GM12878 (cell line): ENCODE data around the gene LDLRAD4. TPM values are rescaled to one million over a fixed set of nuclear protein-coding genes. Genes with fewer than 3 reads are reported as not detected.

Experiments used
- ATAC-seq: fragments of 200-7000 bp; cut with Tn5 transposase; 3 replicates; pipeline ENCODE4 v1.9.1; 2020; ENCODE audit warnings: mild to moderate bottlenecking, moderate library complexity
- BruUV-seq: library from RNA; stranded (reverse); fragments of 400-500 nt; replicated peaks from 2 replicates; lab custom pipeline; 2021; lab: Mats Ljungman, UMichigan
- CTCF ChIA-PET: fragments of 300-600 bp; sonication (Branson Sonifier 250); formaldehyde crosslinking; extraction: SDS; loops from one replicate; lab custom pipeline; 2021; ENCODE audit warnings: inconsistent platforms; lab: Yijun Ruan, JAX
- POLR2A ChIA-PET: fragments of 350-600 bp; formaldehyde crosslinking; extraction: SDS; loops from one replicate; lab custom pipeline; 2021; ENCODE audit warnings: inconsistent platforms; lab: Charles Lee
- RAD21 ChIA-PET: fragments of 300-600 bp; sonication (Branson Sonifier 250); formaldehyde crosslinking; loops from one replicate; lab custom pipeline; 2023; ENCODE audit warnings: antibody characterized with exemption; ENCODE audit not compliant: unreplicated experiment; lab: Charles Lee
- SMC1A ChIA-PET: fragments of 300-600 bp; sonication (Branson Sonifier 250); formaldehyde crosslinking; loops from one replicate; lab custom pipeline; 2023; ENCODE audit not compliant: unreplicated experiment, uncharacterized antibody; lab: Charles Lee
- DNase-seq: peaks from one replicate; pipeline ENCODE4 v3.0.0-alpha.2; 2011; ENCODE audit warnings: low read depth, low spot score
- FAIRE-seq: peaks from 3 replicates; lab custom pipeline; 2011; peaks lifted over from hg19 to GRCh38; lab: Jason Lieb, UNC
- H2AFZ ChIP-seq: 2 replicates; pipeline ENCODE4 v1.6.0; 2011; ENCODE audit warnings: low read depth, low read length, control low read depth; ENCODE audit not compliant: control insufficient read depth
- H3K27ac ChIP-seq: 2 replicates; pipeline ENCODE4 v1.5.1; 2011; ENCODE audit warnings: control low read depth; ENCODE audit not compliant: control insufficient read depth, insufficient read depth
- H3K27me3 ChIP-seq, 2 experiments: replicated peaks in 1 of 2; 2 replicates each; pipeline versions ENCODE4 v1.6.0 to v1.6.1; 2011; ENCODE audit warnings: low read length in 1 of 2; ENCODE audit not compliant: control insufficient read depth in 2 of 2, insufficient read depth in 2 of 2
- H3K36me3 ChIP-seq, 2 experiments: 2 replicates each; pipeline ENCODE4 v1.5.1; 2011; ENCODE audit warnings: low read length in 1 of 2; ENCODE audit not compliant: control insufficient read depth in 2 of 2, insufficient read depth in 2 of 2
- H3K4me1 ChIP-seq: 2 replicates; pipeline ENCODE4 v1.6.1; 2011; ENCODE audit warnings: mild to moderate bottlenecking, low read length, moderate library complexity, mixed read lengths; ENCODE audit not compliant: control insufficient read depth, insufficient read depth
- H3K4me2 ChIP-seq: 2 replicates; pipeline ENCODE4 v1.6.0; 2011; ENCODE audit warnings: control low read depth; ENCODE audit not compliant: control insufficient read depth, insufficient read depth
- H3K4me3 ChIP-seq: fragments of 200-600 bp; sonication (generic); 2 replicates; pipeline ENCODE4 v1.5.1; 2016
- H3K79me2 ChIP-seq: 2 replicates; pipeline ENCODE4 v1.6.0; 2011; ENCODE audit warnings: low read length; ENCODE audit not compliant: control insufficient read depth, insufficient read depth
- H3K9ac ChIP-seq: 2 replicates; pipeline ENCODE4 v1.8.0; 2011; ENCODE audit warnings: low read length, control low read depth, mixed read lengths; ENCODE audit not compliant: control insufficient read depth, insufficient read depth
- H3K9me3 ChIP-seq: replicated peaks from 3 replicates; pipeline ENCODE4 v1.5.1; 2011; ENCODE audit warnings: mild to moderate bottlenecking, low read length; ENCODE audit not compliant: control insufficient read depth, insufficient read depth
- H4K20me1 ChIP-seq: 2 replicates; pipeline ENCODE4 v1.6.0; 2011; ENCODE audit not compliant: control insufficient read depth, insufficient read depth
- FOXK2 ChIP-seq: fragments of 450-650 bp; IDR thresholded peaks from 2 replicates; pipeline ENCODE4 v1.6.1; 2017; ENCODE audit warnings: mild to moderate bottlenecking, moderate library complexity
- IKZF1 ChIP-seq: fragments of 450-650 bp; conservative IDR thresholded peaks from 2 replicates; pipeline ENCODE4 v1.6.1; 2017; ENCODE audit warnings: antibody characterized with exemption, mild to moderate bottlenecking
- NFYA ChIP-seq: IDR thresholded peaks from 2 replicates; pipeline ENCODE4 v1.6.1; 2011; ENCODE audit warnings: low read depth, mild to moderate bottlenecking, low read length, improper control_type of control experiment, borderline replicate concordance
- RELA ChIP-seq: fragments of 450-650 bp; IDR thresholded peaks from 2 replicates; pipeline ENCODE4 v1.8.0; 2014; ENCODE audit warnings: borderline replicate concordance; ENCODE audit not compliant: partially characterized antibody
- SMAD5 ChIP-seq: IDR thresholded peaks from 2 replicates; pipeline ENCODE4 v1.6.1; 2016; ENCODE audit warnings: antibody characterized with exemption, low read depth
- SP1 ChIP-seq: IDR thresholded peaks from one replicate; pipeline ENCODE4 v1.6.1; 2011; ENCODE audit warnings: low read depth, low read length
- STAT1 ChIP-seq: fragments of 450-650 bp; conservative IDR thresholded peaks from 2 replicates; pipeline ENCODE4 v1.6.1; 2014; ENCODE audit warnings: antibody characterized with exemption, mild to moderate bottlenecking
- TAF1 ChIP-seq: IDR thresholded peaks from 2 replicates; pipeline ENCODE4 v1.6.1; 2011; ENCODE audit warnings: mild to moderate bottlenecking, low read depth, low read length, borderline replicate concordance
- TBL1XR1 ChIP-seq: IDR thresholded peaks from 2 replicates; pipeline ENCODE4 v1.6.1; 2012; ENCODE audit warnings: low read depth, low read length, improper control_type of control experiment
- ZBED1 ChIP-seq: IDR thresholded peaks from 2 replicates; pipeline ENCODE4 v1.6.1; 2016; ENCODE audit warnings: borderline replicate concordance
- ZNF217 ChIP-seq: fragments of 450-650 bp; IDR thresholded peaks from 2 replicates; pipeline ENCODE4 v1.6.1; 2017; ENCODE audit warnings: antibody characterized with exemption, mild to moderate bottlenecking
- ZZZ3 ChIP-seq: IDR thresholded peaks from 2 replicates; pipeline ENCODE4 v1.6.1; 2011; ENCODE audit warnings: low read depth; ENCODE audit not compliant: control insufficient read depth, insufficient read length
- WGBS: methylation state at CpG from one replicate; pipeline ENCODE4 v1.1.6; 2016; ENCODE audit warnings: low lambda C conversion rate; ENCODE audit not compliant: insufficient replicate concordance, insufficient coverage; ENCODE audit errors: missing lambda C conversion rate; 5-methylcytosine and 5-hydroxymethylcytosine counted together
- in situ Hi-C: fragments of 300-500 bp; cut with MboI; formaldehyde crosslinking; loops from 9 replicates; pipeline ENCODE4 v1.14.3; 2018; ENCODE audit warnings: mixed read lengths
- intact Hi-C: fragments of 100-400 bp; cut with micrococcal nuclease; formaldehyde crosslinking; loops from one replicate; pipeline ENCODE4 v1.14.2; 2022; ENCODE audit not compliant: unreplicated experiment
- polyA plus RNA-seq, 11 experiments: library from polyadenylated mRNA; depleted of rRNA in 4 of 11; unstranded in 6 of 11; stranded (reverse) in 5 of 11; fragments of >200 nt; fragmentation: Nextera tagmentation in 4 of 11; fragmentation: Illumina TruSeq in 1 of 11; extraction: Ambion mirVana in 4 of 11; extraction: Trizol in 1 of 11; gene quantifications; 1 replicate in 1 of 11; 2 replicates in 10 of 11; pipeline versions ENCODE4 v1.2.1 to v1.2.3, GENCODE V29; 2011 to 2016; ENCODE audit warnings: inconsistent platforms in 2 of 11, missing spikeins in 2 of 11, low read depth in 1 of 11
- total RNA-seq, 4 experiments: library from RNA; depleted of rRNA in 3 of 4; stranded (reverse); fragments of >200 nt in 3 of 4; fragmentation: Illumina TruSeq in 1 of 4; extraction: Trizol in 1 of 4; gene quantifications; 2 replicates each; pipeline versions ENCODE4 v1.2.1 to v1.2.3, GENCODE V29; 2013 to 2021
- TF ChIP-seq, protein P1 (sequence below): IDR thresholded peaks from 2 replicates; pipeline ENCODE4 v1.6.1; 2011; ENCODE audit warnings: borderline replicate concordance, low read depth, mild to moderate bottlenecking, moderate library complexity, low read length; ENCODE audit not compliant: insufficient read depth, poor library complexity, severe bottlenecking
- TF ChIP-seq, protein P2 (sequence below): IDR thresholded peaks from 2 replicates; pipeline ENCODE4 v1.6.1; 2012; ENCODE audit warnings: mild to moderate bottlenecking, low read depth, low read length
- TF ChIP-seq, protein P3 (sequence below): fragments of 150-350 bp; IDR thresholded peaks from 2 replicates; pipeline ENCODE4 v1.6.1; 2016; ENCODE audit warnings: low read depth, low read length
- TF ChIP-seq, protein P4 (sequence below): fragments of 450-650 bp; conservative IDR thresholded peaks from 2 replicates; pipeline ENCODE4 v1.6.1; 2017; ENCODE audit warnings: mild to moderate bottlenecking, moderate library complexity

The LDLRAD4 gene
- total and polyA plus RNA-seq, 10 of the 15 experiments (the other 5 are each of a cell fraction or from before 2014, with no cell fraction given): 2.7 to 16.8 (median 11.2) TPM

DNA sequence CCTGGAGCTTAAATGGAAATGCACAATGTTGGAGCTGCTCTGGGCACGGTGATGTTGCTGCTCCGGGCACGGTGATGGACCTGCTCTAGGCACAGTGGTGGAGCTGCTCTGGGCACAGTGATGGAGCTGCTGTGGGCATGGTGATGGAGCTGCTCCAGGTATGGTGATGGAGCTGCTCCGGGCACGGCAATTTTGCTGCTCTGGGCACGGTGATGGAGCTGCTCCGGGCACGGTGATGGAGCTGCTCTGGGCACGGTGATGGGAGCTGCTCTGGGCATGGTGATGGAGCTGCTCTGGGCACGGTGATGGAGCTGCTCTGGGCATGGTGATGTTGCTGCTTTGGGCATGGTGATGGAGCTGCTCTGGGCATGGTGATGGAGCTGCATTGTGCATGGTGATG, 79.7 kb downstream of the LDLRAD4 start:
- Histone ChIP-seq H3K27me3 (no peaks in the 10 kb centered on the region; a peak in 1 of 4 replicates), H3K4me1 (no peaks in the 10 kb centered on the region), H3K27ac (no peak overlapping the region), H3K79me2 (no peaks in the 10 kb centered on the region), H3K4me3 (no peak overlapping the region), H3K9ac (no peak overlapping the region), H3K4me2 (no peak overlapping the region), H4K20me1 (no peaks in the 10 kb centered on the region), H3K9me3 (no peaks in the 10 kb centered on the region), H3K36me3 (no peaks in the 10 kb centered on the region), H2AFZ (no peak overlapping the region)
- ChIA-PET CTCF (no interaction called here), POLR2A (no interaction called here), RAD21 (no interaction called here), SMC1A (no interaction called here)
- ATAC-seq (no peak), FAIRE-seq (no peak), DNase-seq (no peak)
- intact Hi-C loops: loop anchor here (10.0 kb wide), 1 partner anchor 63 kb away; no protein-coding TSS in a partner anchor
- in situ Hi-C loops: no loop called here
- no TSS peak for BruUV-seq
- 48% methylated on average over 10 of the region's 10 CpGs for WGBS
- TF ChIP-seq ZNF217: no peak
- TF ChIP-seq, protein P1, sequence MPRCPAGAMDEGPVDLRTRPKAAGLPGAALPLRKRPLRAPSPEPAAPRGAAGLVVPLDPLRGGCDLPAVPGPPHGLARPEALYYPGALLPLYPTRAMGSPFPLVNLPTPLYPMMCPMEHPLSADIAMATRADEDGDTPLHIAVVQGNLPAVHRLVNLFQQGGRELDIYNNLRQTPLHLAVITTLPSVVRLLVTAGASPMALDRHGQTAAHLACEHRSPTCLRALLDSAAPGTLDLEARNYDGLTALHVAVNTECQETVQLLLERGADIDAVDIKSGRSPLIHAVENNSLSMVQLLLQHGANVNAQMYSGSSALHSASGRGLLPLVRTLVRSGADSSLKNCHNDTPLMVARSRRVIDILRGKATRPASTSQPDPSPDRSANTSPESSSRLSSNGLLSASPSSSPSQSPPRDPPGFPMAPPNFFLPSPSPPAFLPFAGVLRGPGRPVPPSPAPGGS: no peak
- no peak for TF ChIP-seq TBL1XR1
- TF ChIP-seq SP1: no peak
- TF ChIP-seq, protein P2, sequence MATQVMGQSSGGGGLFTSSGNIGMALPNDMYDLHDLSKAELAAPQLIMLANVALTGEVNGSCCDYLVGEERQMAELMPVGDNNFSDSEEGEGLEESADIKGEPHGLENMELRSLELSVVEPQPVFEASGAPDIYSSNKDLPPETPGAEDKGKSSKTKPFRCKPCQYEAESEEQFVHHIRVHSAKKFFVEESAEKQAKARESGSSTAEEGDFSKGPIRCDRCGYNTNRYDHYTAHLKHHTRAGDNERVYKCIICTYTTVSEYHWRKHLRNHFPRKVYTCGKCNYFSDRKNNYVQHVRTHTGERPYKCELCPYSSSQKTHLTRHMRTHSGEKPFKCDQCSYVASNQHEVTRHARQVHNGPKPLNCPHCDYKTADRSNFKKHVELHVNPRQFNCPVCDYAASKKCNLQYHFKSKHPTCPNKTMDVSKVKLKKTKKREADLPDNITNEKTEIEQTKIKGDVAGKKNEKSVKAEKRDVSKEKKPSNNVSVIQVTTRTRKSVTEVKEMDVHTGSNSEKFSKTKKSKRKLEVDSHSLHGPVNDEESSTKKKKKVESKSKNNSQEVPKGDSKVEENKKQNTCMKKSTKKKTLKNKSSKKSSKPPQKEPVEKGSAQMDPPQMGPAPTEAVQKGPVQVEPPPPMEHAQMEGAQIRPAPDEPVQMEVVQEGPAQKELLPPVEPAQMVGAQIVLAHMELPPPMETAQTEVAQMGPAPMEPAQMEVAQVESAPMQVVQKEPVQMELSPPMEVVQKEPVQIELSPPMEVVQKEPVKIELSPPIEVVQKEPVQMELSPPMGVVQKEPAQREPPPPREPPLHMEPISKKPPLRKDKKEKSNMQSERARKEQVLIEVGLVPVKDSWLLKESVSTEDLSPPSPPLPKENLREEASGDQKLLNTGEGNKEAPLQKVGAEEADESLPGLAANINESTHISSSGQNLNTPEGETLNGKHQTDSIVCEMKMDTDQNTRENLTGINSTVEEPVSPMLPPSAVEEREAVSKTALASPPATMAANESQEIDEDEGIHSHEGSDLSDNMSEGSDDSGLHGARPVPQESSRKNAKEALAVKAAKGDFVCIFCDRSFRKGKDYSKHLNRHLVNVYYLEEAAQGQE: no peak
- TF ChIP-seq FOXK2: no peak
- no peak for TF ChIP-seq ZZZ3
- no peak for TF ChIP-seq ZBED1
- TF ChIP-seq, protein P3, sequence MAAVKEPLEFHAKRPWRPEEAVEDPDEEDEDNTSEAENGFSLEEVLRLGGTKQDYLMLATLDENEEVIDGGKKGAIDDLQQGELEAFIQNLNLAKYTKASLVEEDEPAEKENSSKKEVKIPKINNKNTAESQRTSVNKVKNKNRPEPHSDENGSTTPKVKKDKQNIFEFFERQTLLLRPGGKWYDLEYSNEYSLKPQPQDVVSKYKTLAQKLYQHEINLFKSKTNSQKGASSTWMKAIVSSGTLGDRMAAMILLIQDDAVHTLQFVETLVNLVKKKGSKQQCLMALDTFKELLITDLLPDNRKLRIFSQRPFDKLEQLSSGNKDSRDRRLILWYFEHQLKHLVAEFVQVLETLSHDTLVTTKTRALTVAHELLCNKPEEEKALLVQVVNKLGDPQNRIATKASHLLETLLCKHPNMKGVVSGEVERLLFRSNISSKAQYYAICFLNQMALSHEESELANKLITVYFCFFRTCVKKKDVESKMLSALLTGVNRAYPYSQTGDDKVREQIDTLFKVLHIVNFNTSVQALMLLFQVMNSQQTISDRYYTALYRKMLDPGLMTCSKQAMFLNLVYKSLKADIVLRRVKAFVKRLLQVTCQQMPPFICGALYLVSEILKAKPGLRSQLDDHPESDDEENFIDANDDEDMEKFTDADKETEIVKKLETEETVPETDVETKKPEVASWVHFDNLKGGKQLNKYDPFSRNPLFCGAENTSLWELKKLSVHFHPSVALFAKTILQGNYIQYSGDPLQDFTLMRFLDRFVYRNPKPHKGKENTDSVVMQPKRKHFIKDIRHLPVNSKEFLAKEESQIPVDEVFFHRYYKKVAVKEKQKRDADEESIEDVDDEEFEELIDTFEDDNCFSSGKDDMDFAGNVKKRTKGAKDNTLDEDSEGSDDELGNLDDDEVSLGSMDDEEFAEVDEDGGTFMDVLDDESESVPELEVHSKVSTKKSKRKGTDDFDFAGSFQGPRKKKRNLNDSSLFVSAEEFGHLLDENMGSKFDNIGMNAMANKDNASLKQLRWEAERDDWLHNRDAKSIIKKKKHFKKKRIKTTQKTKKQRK: no peak
- TF ChIP-seq TAF1: no peak
- TF ChIP-seq, protein P4, sequence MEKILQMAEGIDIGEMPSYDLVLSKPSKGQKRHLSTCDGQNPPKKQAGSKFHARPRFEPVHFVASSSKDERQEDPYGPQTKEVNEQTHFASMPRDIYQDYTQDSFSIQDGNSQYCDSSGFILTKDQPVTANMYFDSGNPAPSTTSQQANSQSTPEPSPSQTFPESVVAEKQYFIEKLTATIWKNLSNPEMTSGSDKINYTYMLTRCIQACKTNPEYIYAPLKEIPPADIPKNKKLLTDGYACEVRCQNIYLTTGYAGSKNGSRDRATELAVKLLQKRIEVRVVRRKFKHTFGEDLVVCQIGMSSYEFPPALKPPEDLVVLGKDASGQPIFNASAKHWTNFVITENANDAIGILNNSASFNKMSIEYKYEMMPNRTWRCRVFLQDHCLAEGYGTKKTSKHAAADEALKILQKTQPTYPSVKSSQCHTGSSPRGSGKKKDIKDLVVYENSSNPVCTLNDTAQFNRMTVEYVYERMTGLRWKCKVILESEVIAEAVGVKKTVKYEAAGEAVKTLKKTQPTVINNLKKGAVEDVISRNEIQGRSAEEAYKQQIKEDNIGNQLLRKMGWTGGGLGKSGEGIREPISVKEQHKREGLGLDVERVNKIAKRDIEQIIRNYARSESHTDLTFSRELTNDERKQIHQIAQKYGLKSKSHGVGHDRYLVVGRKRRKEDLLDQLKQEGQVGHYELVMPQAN: no peak
- TF ChIP-seq RELA: no peak
- no peak for TF ChIP-seq IKZF1
- TF ChIP-seq STAT1: no peak
- no peak for TF ChIP-seq NFYA
- TF ChIP-seq SMAD5: no peak
